GM21529 (cell line): Measurements from ENCODE around the gene SLC25A41.
"Not testable (repeated sequence)": the region's sequence is repeated elsewhere in the genome, so short reads cannot be mapped to it uniquely, and the experiment has no call there.

Experiments
- ATAC-seq: cut with Tn5 transposase; IDR thresholded peaks from one replicate; pipeline ENCODE4 v1.9.1; 2021; ENCODE audit not compliant: unreplicated experiment

SLC25A41 gene

DNA sequence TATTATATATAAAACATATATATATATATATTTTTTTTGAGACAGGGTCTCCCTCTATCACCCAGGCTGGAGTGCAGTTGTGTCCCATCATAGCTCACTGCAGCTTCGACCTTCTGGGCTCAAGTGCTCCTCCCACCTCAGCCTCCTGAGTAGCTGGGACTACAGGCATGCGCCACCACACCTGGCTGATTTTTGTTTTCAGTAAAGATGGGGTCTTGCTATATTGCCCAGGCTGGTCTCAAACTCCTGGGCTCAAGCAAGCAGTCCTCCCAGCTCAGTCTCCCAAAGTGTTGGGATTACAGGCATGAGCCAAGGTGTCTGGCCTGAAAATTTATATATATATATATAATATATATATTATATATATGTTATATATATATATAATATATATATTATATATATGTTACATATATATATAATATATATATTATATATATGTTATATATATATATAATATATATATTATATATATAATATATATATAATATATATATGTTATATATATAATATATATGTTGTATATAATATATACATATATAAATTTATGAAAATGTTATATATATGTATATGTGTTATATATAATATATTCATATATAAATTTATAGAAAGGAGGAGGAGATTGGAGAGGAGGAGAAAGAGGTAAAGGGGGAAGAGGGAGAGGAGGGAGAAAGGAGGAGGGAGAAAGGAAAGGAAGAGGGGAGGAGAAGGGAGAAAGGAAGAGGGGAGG lies 4.7 kb downstream of the SLC25A41 start:
- ATAC-seq: not testable (repeated sequence)

- ATAC-seq: no peak
These were observed 6.4 kb downstream of the SLC25A41 start for GRCh38 chr19:6427131-6427530.

DNA sequence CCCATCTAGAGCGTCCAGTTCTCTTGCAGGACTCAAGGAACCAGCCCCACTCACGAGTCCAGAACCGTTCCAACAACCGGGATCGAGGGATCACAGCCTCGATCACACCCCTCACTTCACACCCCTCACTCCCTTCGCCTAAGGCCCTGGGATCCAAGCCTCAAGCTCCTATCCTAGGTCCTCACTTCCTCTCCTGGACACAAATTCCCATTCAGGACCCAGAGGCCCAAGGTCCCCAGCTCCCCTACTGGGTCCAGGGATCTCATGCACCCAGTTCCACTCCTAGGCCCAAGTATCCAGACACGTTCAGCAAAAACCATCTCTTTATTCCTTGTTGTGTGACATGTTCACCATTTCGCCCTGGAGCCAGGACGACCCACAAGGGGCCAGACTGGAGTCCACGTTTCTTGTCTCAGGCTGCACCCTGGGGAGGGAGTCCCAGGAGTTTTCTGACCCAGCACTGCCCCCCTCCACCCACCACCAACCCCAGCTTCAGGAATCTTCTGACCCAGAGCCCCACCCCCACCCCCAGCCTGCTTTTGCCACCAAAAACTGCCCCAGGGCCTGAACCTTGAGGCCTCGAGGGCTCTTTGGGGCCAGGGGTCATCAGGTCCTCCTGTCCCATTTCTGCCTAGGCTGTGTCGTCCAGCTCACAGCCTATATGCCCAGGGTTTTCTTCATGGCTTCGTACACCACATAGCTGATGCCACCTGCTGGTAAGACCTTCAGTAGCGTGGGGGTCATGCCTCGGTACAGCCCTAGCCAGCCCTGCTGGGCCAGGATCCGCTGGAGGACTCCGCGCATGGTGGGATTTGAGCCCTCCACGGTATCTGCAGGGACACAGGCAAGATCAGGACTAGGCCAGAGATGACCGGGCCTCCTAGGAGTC lies 7.6 kb downstream of the SLC25A41 start:
- ATAC-seq: no peak

- ATAC-seq: peak; percentile 86
These were observed 8.4 kb downstream of the SLC25A41 start for GRCh38 chr19:6424939-6425731.

DNA sequence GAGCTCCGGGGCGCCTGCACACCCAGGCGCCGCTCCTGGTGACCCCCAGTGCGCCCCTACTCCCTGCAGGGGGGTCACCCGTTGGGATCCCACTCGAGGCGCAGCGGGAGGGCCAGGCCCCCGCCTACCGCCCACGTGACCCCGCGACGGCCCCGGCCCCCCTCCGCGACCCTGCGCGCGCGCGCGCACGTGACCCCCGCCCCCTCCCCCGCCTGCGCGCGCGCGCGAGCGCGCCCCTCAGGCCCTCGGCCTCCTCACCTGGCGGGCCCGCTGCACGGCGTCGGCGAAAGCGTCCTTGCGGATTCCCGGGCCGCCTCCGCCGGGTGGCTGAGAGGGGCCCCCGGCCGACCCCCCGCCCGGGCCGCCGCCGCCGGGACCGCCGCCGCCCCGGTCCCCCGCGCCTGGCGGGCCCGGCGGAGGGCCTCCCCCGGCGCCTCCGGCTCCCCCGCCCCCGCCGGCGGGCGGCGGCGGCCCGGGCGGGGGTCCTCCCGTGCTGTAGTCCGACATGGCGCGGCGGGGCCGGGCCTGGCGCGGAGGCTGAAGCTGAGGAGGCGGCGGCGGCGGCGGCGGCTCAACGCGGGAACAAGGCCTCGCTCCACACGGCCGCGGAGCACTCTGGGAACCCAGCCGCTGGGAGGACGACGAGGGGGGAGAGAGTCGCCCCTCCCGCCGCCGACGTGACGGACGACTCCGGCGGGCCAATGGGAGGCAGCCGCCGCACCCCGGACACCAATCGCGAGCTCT lies 9.2 kb downstream of the SLC25A41 start, which contains the start of gene KHSRP:
KHSRP (minus strand) TSS at position 617 of the 744 bp plus-strand sequence; CDS start at position 507, 110 bp downstream.
- ATAC-seq: no peak

DNA sequence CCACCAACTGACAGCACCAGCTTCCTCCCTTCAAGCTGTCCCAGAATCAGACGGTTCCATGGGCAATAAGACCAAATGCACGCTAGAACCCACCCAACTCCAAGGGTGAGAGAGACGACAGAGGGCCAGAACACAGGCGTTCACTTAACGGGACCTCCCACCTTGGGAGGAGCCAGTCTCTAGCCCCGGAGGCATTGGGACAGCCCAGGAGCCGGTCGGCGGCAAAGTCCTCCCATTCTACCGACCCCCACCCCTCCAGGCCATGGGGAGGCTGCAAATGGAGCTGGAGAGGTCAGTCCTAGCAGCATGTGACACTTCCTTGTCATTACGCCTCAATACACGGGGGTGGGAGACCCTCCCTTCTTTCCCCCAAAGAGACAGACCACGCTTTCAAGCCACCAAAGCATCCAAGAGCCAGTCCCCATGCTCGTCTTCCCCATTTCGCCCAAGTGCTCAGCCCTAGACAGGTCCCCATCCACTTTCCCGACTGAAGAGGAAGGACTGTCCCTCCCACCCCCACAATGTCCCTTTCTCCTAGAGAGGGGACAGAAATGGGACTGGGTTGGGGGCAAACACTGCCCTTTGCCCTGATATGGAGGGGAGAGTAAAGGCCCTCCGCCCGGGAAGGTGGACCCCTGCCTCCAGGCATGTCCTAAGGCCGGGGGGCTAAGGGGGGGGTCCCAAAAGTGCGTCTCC lies 9.9 kb downstream of the SLC25A41 start:
- no peak for ATAC-seq

DNA sequence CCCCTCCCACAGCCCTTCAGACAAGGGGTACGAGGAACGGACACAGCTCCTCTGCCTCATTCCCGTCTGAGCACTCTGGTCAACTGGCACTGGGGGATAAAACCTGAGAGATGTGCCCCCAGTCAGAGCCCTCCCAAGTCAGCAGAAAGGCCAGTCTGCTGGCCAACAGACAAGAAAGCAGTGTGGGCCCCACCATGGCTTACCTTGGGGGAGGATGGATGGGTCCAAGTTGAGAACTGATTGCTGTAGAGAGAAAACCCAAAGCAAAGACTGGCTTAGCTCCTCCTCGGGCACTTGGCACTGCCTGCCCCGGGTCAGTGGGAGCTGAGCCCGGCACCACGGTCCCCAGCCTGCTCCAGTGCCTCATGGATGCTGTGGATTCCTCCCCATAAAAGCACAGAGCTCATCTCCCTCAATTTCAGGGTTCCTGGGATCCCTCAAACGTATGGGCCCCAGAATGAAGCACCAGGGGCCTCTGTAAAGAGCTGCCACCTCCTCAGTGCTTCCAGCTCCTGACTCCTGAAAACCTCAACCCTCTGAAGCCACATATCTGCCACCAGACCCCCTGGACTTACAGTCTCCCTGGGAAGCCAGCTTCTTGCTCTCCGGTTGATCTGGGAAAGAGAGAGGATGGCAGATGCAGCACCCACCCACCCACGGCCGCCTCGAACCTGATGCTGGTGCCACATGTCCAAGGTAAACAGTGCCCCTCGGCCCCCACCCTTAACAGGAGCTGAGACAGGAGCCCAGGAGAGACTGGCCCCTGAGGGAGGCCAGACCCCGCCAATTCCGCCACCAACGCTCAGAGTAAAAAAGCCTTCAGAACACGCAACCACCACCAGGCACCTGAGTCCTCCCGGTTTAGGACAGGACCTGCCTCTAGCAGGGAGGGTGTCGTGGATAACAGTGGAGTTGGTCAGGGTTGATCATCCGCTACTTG lies 12.2 kb downstream of the SLC25A41 start:
- ATAC-seq: no peak

GRCh38 chr19:6418562-6418932 lies 15.0 kb downstream of the SLC25A41 start:
- no peak for ATAC-seq

- ATAC-seq: no peak
These were observed 15.6 kb downstream of the SLC25A41 start for GRCh38 chr19:6417713-6418561.

DNA sequence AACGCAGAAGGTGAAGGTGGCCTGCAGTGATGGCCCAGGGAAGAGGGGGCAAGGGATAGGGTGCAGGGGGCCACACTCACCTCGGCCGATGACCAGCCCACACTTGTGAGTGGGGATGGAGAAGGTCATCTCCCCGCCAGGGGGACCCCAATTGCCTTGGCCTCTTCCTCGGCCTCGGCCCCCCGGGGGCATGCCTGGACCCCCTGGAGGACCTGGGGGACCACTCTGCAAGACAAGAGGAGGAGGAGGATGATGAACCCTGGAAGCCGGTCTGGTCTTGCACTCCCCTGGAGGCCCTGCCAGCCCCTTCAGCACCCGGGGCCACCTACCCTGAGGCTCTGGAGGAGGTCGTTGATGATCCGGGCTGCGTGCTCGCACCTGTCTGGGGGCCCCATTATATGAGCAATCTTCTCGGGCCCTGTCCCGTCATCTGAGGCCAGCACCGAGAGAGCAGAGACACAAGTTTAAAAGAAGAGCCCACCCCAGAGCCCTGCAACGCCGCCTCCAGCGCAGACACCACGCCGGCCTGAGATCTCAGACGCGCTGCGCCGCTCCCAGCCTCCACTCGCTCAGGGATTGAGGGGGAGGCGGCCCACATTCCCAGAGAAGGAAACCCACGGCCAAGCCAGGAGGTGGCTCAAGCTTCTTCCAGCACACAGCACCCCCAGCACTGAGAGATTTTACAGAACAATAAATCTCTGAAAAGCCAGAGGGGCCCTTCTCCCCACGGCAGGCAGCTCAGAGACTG lies 16.7 kb downstream of the SLC25A41 start:
- ATAC-seq: no peak

DNA sequence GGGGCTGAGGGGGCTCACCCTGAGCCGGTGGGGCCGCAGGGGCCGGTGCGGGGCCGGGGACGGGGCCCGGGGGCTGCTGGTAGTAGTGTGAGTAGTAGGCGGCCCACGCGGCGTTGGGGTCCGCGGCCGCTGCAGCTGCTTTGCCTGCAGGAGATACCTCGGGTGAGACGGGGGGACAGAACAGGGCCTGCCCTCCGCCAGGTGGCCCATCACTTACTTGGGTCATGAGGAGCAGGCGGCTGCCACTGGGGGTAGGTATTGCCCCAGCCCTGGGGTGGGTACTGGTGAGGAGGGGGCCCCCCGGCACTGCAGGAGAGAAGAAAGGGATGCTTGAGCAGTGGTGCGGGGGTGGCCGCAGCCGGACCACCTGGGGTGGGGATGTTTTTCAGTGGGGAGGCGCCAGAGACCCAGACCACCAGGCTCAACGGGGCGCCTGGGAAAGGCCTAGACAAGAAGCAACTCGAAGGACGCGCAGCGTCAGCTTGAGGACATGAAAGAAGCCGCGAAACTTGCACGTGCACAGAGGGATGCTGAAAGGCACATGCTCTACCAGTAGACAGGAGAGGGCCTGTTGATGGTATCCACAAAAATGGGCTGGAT lies 17.9 kb downstream of the SLC25A41 start:
- no peak for ATAC-seq

DNA sequence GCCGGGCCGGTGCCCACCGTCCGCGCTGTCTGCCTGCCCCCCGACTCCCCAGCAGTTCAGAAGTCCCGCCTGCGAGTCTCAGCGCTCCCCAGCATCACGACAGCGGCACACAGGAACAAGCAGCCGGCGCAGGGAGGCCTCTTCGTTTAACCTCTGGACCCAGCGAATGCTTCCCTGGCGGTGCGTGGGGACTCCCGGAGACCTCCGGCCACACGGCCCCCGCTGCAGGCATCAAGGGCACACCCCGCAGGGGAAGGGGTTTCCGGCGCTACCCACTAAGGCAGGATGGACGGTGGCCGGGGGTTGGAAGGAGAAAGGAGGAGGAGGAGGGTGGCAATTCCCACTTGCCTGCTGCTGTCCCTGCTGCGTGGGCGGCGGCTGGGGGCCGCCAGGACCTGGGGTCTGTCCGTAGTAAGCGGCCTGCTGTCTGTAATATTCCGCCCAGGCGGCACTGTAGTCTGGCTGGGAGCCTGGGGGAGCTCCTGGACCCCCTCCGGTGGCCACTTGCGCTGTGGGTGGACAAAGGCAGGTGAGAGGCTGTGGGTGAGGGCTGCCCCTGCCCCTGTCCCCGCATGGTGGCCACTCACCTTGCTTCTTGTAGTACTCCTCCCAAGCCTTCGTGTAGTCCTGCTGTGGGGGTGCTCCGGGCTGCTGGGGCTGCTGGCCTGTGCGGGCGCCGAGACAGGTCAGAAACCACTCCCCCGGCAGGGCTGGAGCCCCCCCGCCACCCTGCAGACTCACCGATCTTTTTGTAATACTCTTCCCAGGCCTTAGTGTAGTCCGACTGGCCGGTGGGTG lies 18.6 kb downstream of the SLC25A41 start:
- no peak for ATAC-seq

DNA sequence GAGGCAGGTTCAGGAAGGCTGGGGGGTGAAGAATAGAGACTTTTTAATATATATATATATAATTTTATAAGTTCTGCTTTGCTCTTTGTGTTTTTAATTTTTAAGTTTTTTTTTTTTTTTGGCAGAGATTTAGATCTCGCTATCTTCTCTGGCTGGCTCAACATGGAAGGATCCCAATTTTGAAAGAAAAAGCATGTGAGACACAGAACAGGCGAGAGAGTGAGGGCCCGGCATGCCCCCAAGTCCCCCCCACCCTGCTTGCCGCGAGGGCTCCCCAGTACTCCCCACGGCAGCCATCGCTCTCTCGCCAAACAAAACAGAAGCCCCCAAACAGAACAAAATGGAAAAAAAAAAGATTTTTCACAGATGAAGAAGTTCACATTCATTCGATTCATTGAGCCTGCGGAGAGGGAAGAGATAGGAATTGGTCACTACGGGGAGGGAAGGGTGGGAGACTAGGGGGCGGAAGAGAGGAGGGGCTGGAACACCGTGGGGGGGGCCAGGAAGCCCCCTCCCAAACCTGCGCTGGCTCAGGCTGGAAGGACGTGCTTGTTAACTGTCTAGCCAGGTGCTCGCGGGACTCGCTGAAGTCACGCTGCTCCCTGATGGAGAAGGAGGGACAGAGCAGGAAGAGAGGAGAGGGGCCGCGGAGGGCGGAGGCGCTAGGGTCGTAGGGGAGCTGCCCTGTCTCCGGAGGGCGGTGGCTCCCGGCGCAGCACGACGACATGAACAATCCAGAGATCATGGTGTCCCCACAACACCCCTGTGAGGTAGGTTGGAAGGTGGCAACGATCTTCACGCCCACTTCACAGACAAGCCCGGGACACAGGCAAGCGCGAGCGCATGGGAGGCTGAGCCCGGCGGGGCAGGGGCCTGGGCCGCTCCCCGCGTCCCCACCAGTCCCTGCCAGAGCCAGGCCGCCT lies 19.6 kb downstream of the SLC25A41 start:
- no peak for ATAC-seq

- ATAC-seq: no peak
These were observed 20.3 kb downstream of the SLC25A41 start for GRCh38 chr19:6413291-6413690.

GRCh38 chr19:6412447-6413091 lies 21.0 kb downstream of the SLC25A41 start:
- no peak for ATAC-seq
